Activated CD8-positive, alpha-beta memory T cell treated with anti-CD3 and anti-CD28 coated beads, Interleukin-2, amount 50 U/mL, for 1 hour (primary cell): ENCODE data around the gene DPH1.

ENCODE experiments used
- DNase-seq: peaks from one replicate; pipeline ENCODE4 v3.0.0-alpha.2; 2020; ENCODE audit errors: extremely low read depth

Gene DPH1

GRCh38 chr17:2027528-2028233, 2.3 kb upstream of the DPH1 start:
- DNase-seq, result no peak

GRCh38 chr17:2028234-2028614, 1.7 kb upstream of the DPH1 start:
- DNase-seq, result no peak

GRCh38 chr17:2028737-2029136, 1.2 kb upstream of the DPH1 start:
- no peak for DNase-seq

- no peak for DNase-seq
Observed at GRCh38 chr17:2030779-2031163, 818 bp downstream of the DPH1 start.

GRCh38 chr17:2033153-2033552, 3.2 kb downstream of the DPH1 start:
- no peak for DNase-seq

GRCh38 chr17:2034157-2034556, 4.2 kb downstream of the DPH1 start:
- DNase-seq, result no peak

- DNase-seq, result no peak
Observed at GRCh38 chr17:2034806-2035540, 5.0 kb downstream of the DPH1 start.

- no peak for DNase-seq
Observed at GRCh38 chr17:2035541-2036488, 5.9 kb downstream of the DPH1 start.

GRCh38 chr17:2037155-2037554, 7.2 kb downstream of the DPH1 start:
- DNase-seq, result no peak

GRCh38 chr17:2040219-2040827, 10.4 kb downstream of the DPH1 start:
- no peak for DNase-seq

GRCh38 chr17:2040942-2041560, 11.1 kb downstream of the DPH1 start:
- DNase-seq, result no peak

GRCh38 chr17:2041561-2042389, 11.8 kb downstream of the DPH1 start, which contains the start of gene OVCA2:
OVCA2 (plus strand) TSS chr17:2042022; CDS start chr17:2042048, 26 bp downstream.
- DNase-seq, result peak; percentile 87

- no peak for DNase-seq
Observed at GRCh38 chr17:2042390-2042847, 12.5 kb downstream of the DPH1 start.

GRCh38 chr17:2042933-2043332, 13.0 kb downstream of the DPH1 start:
- no peak for DNase-seq

GRCh38 chr17:2043785-2044184, 13.8 kb downstream of the DPH1 start:
- no peak for DNase-seq

- no peak for DNase-seq
Observed at GRCh38 chr17:2044263-2044894, 14.4 kb downstream of the DPH1 start.

- no peak for DNase-seq
Observed at GRCh38 chr17:2047590-2047989, 17.6 kb downstream of the DPH1 start.

GRCh38 chr17:2048805-2049204, 18.9 kb downstream of the DPH1 start:
- DNase-seq, result no peak

GRCh38 chr17:2049333-2050299, 19.7 kb downstream of the DPH1 start:
- peak; percentile 70 for DNase-seq
